ENCODE results near the gene SPIB.

DNA sequence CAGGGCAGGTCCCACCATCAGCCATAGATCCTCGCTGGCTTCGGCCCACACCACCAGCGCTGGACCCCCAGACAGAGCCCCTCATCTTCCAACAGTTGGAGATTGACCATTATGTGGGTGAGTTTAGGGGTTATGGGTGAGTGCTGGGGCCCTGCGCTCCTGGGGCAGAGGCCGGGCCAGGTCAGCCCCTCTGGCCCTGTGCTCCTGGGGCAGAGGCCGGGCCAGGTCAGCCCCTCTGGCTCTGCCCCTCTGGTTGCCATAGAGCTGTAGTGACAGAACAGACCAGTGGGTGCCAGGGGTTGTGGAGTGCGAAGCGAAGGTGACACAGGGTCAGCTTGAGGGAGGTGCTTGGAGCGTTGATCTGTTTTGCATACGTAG is 19.4 kb upstream of the SPIB start:
- TF ChIP-seq, protein P1, sequence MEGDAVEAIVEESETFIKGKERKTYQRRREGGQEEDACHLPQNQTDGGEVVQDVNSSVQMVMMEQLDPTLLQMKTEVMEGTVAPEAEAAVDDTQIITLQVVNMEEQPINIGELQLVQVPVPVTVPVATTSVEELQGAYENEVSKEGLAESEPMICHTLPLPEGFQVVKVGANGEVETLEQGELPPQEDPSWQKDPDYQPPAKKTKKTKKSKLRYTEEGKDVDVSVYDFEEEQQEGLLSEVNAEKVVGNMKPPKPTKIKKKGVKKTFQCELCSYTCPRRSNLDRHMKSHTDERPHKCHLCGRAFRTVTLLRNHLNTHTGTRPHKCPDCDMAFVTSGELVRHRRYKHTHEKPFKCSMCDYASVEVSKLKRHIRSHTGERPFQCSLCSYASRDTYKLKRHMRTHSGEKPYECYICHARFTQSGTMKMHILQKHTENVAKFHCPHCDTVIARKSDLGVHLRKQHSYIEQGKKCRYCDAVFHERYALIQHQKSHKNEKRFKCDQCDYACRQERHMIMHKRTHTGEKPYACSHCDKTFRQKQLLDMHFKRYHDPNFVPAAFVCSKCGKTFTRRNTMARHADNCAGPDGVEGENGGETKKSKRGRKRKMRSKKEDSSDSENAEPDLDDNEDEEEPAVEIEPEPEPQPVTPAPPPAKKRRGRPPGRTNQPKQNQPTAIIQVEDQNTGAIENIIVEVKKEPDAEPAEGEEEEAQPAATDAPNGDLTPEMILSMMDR (IDR thresholded peaks at IDR 0.05) = no peak
- no peak for TF ChIP-seq POLR2AphosphoS5 (IDR thresholded peaks at IDR 0.05)
- TF ChIP-seq POLR2A (IDR thresholded peaks at IDR 0.05) = no peak
